Measurements from ENCODE around the gene CASP5.

The CASP5 gene

GRCh38 chr11:104968856-104969776, 53.9 kb downstream of the CASP5 start:
- in situ Hi-C loops (cut with MboI; ENCODE audit: low sequenced_read_pairs) = no loop called here

- in situ Hi-C loops (cut with MboI; ENCODE audit: low sequenced_read_pairs) = no loop called here
Measured at GRCh38 chr11:104968355-104968855, 54.6 kb downstream of the CASP5 start, which contains the start of gene CASP4. Gene CASP4, minus strand, starts transcription at chr11:104968574. Its CDS starts 49 bp downstream, at chr11:104968525.

- in situ Hi-C loops (cut with MboI; ENCODE audit: low sequenced_read_pairs) = no loop called here
Measured at GRCh38 chr11:104967534-104968354, 55.2 kb downstream of the CASP5 start.

GRCh38 chr11:104965735-104966134, 57.2 kb downstream of the CASP5 start:
- in situ Hi-C loops (cut with MboI; ENCODE audit: low sequenced_read_pairs) = no loop called here

- in situ Hi-C loops (cut with MboI; ENCODE audit: low sequenced_read_pairs) = no loop called here
Measured at GRCh38 chr11:104964247-104964646, 58.7 kb downstream of the CASP5 start.

GRCh38 chr11:104962852-104963251, 60.1 kb downstream of the CASP5 start:
- in situ Hi-C loops (cut with MboI; ENCODE audit: low sequenced_read_pairs) = no loop called here

- in situ Hi-C loops (cut with MboI; ENCODE audit: low sequenced_read_pairs) = no loop called here
Measured at GRCh38 chr11:104957280-104957679, 65.7 kb downstream of the CASP5 start.

GRCh38 chr11:104956528-104956927, 66.4 kb downstream of the CASP5 start:
- in situ Hi-C loops (cut with MboI; ENCODE audit: low sequenced_read_pairs) = no loop called here

- in situ Hi-C loops (cut with MboI; ENCODE audit: low sequenced_read_pairs) = no loop called here
Measured at GRCh38 chr11:104946907-104947306, 76.1 kb downstream of the CASP5 start.

Measured in HL-60/S4 treated with retinoic acid at 250 ng/mL for 4 days and 3 days (cell line).